Right lobe of liver (tissue), 6 donors: ENCODE data around the gene KRTAP12-4. TPM values are rescaled to one million over a fixed set of nuclear protein-coding genes. Genes with fewer than 3 reads are reported as not detected.
"Not testable (repeated sequence)": the region's sequence is repeated elsewhere in the genome, so short reads cannot be mapped to it uniquely, and the experiment has no call there.

Source experiments
- ATAC-seq, 4 donors: fragments of 200-7000 bp; cut with Tn5 transposase; one replicate each; pipeline ENCODE4 v1.9.1; 2020; ENCODE audit warnings: mild to moderate bottlenecking in 4 of 4, moderate library complexity in 4 of 4
- DNase-seq, 3 donors: peaks; one replicate each; pipeline ENCODE4 v3.0.0-alpha.2; 2020
- H3K27ac ChIP-seq, 3 donors: fragments of 200-600 bp; one replicate each; pipeline ENCODE4 v1.8.0; 2022
- H3K27me3 ChIP-seq, 2 donors: fragments of 200-600 bp; one replicate each; pipeline ENCODE4 v1.8.0; 2022
- H3K36me3 ChIP-seq, 4 donors: fragments of 200-600 bp; sonication (generic) in 1 of 4; one replicate each; pipeline versions ENCODE4 v1.5.1 to v1.8.0; 2017 to 2022; ENCODE audit warnings: control low read depth in 1 of 4
- H3K4me1 ChIP-seq, 4 donors: fragments of 200-600 bp; sonication (generic) in 1 of 4; one replicate each; pipeline versions ENCODE4 v1.5.1 to v1.8.0; 2017 to 2022; ENCODE audit warnings: control low read depth in 1 of 4
- H3K4me3 ChIP-seq, 3 donors: fragments of 200-600 bp; one replicate each; pipeline ENCODE4 v1.8.0; 2022
- H3K9me3 ChIP-seq, 4 donors: fragments of 200-600 bp; sonication (generic) in 1 of 4; one replicate each; pipeline versions ENCODE4 v1.5.1 to v1.8.0; 2017 to 2022; ENCODE audit warnings: control low read depth in 1 of 4
- CTCF ChIP-seq, 4 donors: fragments of 200-600 bp in 3 of 4; fragments of 450-650 bp in 1 of 4; IDR thresholded peaks; one replicate each; pipeline versions ENCODE4 v1.5.1 to v1.8.0; 2016 to 2022; ENCODE audit warnings: antibody characterized with exemption in 4 of 4, mild to moderate bottlenecking in 2 of 4
- POLR2A ChIP-seq: fragments of 450-650 bp; IDR thresholded peaks from one replicate; pipeline ENCODE4 v1.6.1; 2017; ENCODE audit warnings: antibody characterized with exemption, mild to moderate bottlenecking
- WGBS: methylation state at CpG from one replicate; pipeline ENCODE4 v1.1.6; 2018; ENCODE audit warnings: low coverage, low lambda C conversion rate; ENCODE audit not compliant: insufficient coverage; ENCODE audit errors: missing lambda C conversion rate; 5-methylcytosine and 5-hydroxymethylcytosine counted together
- intact Hi-C, 2 donors: fragments of 100-400 bp; cut with DNase I; formaldehyde crosslinking; loops; one replicate each; pipeline versions ENCODE4 v1.11.2 to v1.14.1; 2022
- total RNA-seq, 6 experiments: library from RNA; depleted of rRNA in 2 of 6; stranded (reverse); fragments of >200 nt in 2 of 6; fragmentation: NEBNext Ultra II Directional in 3 of 6; extraction: Animal tissue kit (Norgen Biotek cat#: 25700) in 3 of 6; gene quantifications; one replicate each; pipeline versions ENCODE4 v1.1.0 to v1.2.4, GENCODE V29; 2016 to 2023
- donor health status: DM: no; HTN: yes; CAD: no.
- donor health status: DM: no; HTN: no; CAD: no.
- donor health status: DM: no; HTN: no; CAD: no.
- donor health status: DM: no; HTN: yes; CAD: no.
- donor health status: DM: no; HTN: yes; CAD: no.

KRTAP12-4 gene
- total RNA-seq, 6 experiments from 2014 or later: not detected

GRCh38 chr21:44686000-44686781 is 31.7 kb upstream of the KRTAP12-4 start:
- 0% methylated on average over 2 of the region's 14 CpGs for WGBS
- intact Hi-C loops: no loop called here
- Histone ChIP-seq H3K4me1 (no peaks in the 10 kb centered on the region), H3K27ac (no peak overlapping the region), H3K4me3 (no peak overlapping the region), H3K36me3 (no peaks in the 10 kb centered on the region), H3K27me3 (no peaks in the 10 kb centered on the region), H3K9me3 (no peaks in the 10 kb centered on the region)
- DNase-seq: no peak
- peak in 1 of 4 donors; percentile 18 for ATAC-seq
- no peak for TF ChIP-seq POLR2A
- no peak for TF ChIP-seq CTCF (IDR thresholded peaks at IDR 0.05)

- H3K9me3 ChIP-seq, intact Hi-C loops, H3K27ac ChIP-seq, H3K36me3 ChIP-seq, DNase-seq, H3K4me1 ChIP-seq, H3K27me3 ChIP-seq, H3K4me3 ChIP-seq: not testable (repeated sequence)
- WGBS: no CpG with 5 or more reads among the region's 6 CpGs
- peak in 1 of 4 donors; percentile 32 for ATAC-seq
These were observed 30.6 kb upstream of the KRTAP12-4 start for GRCh38 chr21:44685050-44685449.

GRCh38 chr21:44684483-44684882 is 30.0 kb upstream of the KRTAP12-4 start:
- Histone ChIP-seq H3K27me3 (no peaks in the 10 kb centered on the region), H3K4me3 (no peak overlapping the region), H3K36me3 (no peaks in the 10 kb centered on the region), H3K9me3 (no peaks in the 10 kb centered on the region), H3K27ac (no peak overlapping the region), H3K4me1 (no peaks in the 10 kb centered on the region)
- WGBS: 77% methylated on average over 6 of the region's 6 CpGs
- intact Hi-C loops: no loop called here
- TF ChIP-seq CTCF (IDR thresholded peaks at IDR 0.05): no peak
- no peak for TF ChIP-seq POLR2A
- DNase-seq (no peak), ATAC-seq (no peak)

- intact Hi-C loops: no loop called here
- Histone ChIP-seq H3K36me3 (no peaks in the 10 kb centered on the region), H3K27ac (no peak overlapping the region), H3K4me1 (no peaks in the 10 kb centered on the region), H3K9me3 (no peaks in the 10 kb centered on the region), H3K27me3 (no peaks in the 10 kb centered on the region), H3K4me3 (no peak overlapping the region)
- TF ChIP-seq POLR2A (no peak), CTCF (IDR thresholded peaks at IDR 0.05) (no peak)
- ATAC-seq: no peak
- no peak for DNase-seq
- 47% methylated on average over 3 of the region's 7 CpGs for WGBS
These were observed 29.6 kb upstream of the KRTAP12-4 start for GRCh38 chr21:44684077-44684476.

GRCh38 chr21:44682580-44683151 is 28.2 kb upstream of the KRTAP12-4 start:
- DNase-seq (no peak), ATAC-seq (no peak)
- 35% methylated on average over 5 of the region's 15 CpGs for WGBS
- H3K4me1 ChIP-seq: no peaks in the 10 kb centered on the region
- H3K9me3 ChIP-seq: no peaks in the 10 kb centered on the region
- no peak overlapping the region for H3K27ac ChIP-seq
- H3K27me3 ChIP-seq: no peaks in the 10 kb centered on the region
- TF ChIP-seq CTCF (IDR thresholded peaks at IDR 0.05): no peak
- no peak overlapping the region for H3K4me3 ChIP-seq
- H3K36me3 ChIP-seq: no peaks in the 10 kb centered on the region
- intact Hi-C loops: no loop called here
